NCI-H2196 treated with DMSO at 0.1 percent for 48 hours (cell line): ENCODE measurements around the gene SYCP2.

Source experiments
- DNase-seq: peaks from one replicate; lab custom pipeline; 2025; ENCODE audit not compliant: unreplicated experiment; lab: John Stamatoyannopoulos, UW

The SYCP2 gene

GRCh38 chr20:59823030-59823423, 110.4 kb downstream of the SYCP2 start:
- DNase-seq = no peak

DNA sequence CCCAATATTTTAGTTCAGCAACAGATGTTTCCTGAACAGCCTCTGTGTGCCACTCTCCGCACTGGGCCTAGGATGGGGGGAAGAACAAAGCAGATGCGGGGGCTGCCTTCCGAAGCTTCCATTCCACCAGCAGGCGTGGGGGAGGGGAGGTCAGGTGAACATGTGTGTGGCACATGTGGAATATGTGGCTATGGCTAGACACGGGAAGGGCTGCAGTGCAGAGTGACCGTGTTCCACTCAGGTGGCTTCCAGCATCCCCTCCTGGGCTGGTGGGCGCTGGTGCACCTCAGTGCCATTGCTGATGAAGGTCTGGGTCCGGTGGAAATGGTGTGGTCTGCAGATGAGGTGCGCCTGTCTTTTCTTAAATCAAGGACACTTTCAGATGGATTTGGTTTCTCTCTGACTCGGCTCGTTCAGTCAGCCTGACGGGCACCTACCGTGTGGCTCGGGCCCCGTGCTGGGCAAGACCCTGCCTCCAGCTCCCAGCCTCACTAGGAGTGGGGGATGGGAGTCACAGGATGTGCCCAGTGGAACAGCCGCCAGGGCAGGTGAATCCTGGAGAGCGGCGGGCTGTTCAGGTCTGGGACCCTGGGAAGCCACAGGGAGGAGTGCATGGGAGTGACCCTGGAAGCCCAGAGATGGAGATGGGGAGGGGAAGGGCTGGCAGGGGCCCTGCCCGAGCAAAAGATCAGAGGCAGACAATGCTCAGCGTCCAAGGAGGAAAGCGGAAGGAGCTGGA, 111.0 kb downstream of the SYCP2 start:
- no peak for DNase-seq

DNA sequence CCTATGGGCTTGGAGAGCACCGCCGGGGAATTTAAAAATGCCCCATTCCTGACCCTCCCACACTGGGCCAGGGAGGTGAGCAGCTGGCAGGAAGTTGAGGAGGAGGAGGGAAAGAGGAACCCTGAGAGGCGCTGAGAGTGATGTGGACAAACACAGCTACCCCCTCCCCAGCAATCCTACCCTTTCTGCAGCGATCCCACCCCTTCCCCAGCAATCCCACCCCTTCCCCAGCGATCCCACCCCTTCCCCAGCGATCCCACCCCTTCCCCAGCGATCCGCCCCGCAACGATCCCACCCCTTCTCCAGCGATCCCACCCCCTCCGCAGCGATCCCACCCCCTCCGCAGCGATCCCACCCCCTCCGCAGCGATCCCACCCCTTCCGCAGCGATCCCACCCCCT, 111.6 kb downstream of the SYCP2 start:
- DNase-seq = no peak

DNA sequence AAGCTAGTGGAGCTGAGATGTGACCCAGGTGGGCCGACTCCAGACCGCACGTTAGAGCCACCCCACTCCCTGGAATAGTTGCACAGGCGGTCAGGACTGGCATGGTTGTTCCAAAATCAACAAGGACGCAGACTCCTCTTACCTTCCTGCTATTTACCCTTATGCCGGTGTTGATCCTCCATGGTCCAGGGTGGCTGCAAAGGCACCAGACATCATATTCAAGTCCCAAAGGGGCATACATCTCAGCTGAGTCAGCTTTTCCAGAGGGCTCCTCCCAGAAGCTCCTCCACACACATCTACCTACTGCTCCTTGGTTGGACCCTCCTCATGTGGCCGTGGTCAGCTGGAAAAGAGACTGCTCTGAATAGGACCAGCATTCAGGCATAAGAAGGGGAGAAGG, 112.2 kb downstream of the SYCP2 start:
- DNase-seq = no peak

DNA sequence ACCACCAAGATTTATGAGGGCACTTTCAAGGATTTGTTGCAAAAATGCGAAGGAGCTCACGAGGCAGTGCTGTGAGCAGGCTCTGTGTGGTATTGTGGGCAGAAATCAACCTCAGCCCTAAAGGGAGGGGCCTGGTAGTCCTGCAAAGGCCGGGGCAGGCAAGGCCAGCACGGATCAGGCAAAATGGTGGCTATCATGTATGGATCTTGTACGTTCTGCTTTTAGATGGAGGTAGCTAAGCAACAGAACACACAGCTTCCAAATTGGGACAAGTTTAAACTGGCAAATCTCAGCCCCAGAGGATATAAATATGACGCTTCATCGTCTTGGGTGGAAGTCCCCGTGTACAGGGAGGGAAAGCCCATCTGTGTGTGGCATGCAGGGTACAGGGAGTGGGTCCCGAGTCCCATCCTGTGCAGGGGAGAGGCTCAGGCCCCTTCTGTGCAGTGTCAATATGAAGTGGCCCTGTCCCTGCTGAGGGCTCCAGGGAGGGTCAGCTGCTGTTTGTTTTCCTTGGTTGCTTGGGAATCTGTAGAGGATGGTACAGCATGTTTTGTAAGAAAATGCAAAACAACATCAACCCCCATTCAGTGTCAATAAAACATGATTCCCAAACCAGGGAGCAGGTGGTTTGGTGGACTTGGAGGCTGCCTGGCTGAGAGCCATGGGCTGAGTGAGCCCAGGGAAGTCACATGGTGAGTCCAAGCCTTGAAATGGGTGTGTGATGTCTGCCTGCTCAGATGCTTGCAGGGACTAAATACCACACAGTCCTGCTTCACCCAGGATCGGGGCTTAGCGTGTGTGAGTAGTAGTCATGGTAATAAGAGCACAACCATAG, 113.0 kb downstream of the SYCP2 start:
- DNase-seq = peak; percentile 72

DNA sequence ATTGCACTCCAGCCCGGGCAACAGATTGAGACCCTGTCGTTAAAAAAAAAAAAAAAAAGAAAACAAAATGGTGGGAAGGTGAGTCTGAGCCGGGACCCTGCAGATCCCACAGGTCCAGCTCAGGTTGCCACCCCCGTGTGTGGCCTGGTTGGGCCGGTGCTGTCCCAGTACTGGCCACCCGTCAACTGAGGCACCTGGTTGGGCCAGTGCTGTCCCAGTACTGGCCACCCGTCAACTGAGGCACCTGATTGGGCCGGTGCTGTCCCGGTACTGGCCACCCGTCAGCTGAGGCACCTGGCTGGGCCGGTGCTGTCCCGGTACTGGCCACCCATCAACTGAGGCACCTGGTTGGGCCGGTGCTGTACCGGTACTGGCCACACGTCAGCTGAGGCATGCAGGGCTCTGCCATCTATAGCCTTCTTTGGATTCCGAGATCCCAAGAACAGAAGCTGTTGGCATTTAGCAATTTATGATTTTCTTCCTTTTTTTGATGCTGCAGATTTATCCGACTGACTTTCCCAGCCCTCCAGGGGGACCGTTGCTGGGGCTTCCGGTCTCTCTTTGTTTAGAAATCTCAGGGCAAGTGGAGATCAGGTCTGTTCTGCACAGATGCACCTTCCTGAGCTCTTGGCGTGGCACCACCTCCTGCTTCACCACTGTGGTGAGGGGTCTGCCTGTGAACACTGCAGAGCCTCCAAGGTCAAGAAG, 113.8 kb downstream of the SYCP2 start:
- no peak for DNase-seq

- DNase-seq = no peak
These were observed 114.5 kb downstream of the SYCP2 start for GRCh38 chr20:59818911-59819310.

DNA sequence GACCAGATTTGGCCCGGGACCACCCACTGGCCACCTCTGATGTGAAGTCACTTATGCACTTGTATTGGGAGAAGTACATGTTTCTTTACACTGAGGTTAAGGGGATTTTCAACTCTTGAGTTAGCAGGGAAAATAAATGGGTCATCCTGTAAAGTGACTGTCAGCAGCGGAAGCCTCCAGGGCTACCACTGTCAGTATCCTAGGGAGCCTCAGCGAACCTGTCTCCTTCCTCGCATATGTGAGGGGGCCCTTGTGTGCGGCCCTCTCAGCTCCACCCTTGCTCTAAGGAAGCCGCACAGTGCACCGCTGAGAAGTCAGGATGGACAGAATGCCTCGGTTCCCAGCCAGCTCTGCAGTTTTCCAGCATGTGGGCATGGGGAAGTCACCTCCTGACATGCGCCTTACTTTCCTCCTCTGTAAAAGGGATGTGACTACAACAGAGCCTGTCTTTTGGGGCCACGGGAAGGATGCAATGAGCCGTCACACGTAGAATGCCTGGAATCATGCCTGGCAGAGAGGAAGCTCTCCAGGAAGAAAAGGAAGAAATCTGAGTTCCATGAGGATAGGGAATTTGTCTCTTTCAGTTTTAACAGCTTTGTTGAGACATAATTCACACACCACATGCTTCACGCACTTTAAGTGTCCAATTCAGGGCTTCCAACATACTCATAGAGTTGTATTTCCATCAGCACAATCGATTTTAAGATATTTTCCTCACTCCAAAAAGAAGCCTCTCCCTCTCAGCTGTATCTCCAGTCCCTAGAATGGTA, 115.4 kb downstream of the SYCP2 start:
- no peak for DNase-seq

DNA sequence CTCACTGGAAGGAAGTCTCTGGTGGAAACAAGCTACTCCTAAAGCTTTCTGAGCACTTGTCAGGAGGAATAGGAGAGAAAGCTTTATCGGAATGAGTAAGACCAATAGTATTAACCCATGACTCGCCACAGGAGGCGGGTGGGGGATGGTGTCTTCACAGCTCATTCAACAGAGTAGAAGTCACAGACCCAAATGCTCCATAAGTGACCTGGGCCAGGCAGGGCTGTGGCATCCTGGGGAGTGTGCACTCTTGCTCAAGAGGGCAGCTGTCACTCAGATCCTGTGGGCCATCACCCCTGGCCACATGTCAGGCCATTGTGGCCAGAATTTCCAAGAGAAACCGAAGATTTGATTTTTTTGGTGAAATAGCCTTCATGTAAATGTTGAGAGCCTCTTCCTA, 116.0 kb downstream of the SYCP2 start:
- DNase-seq = no peak

- DNase-seq = no peak
These were observed 117.2 kb downstream of the SYCP2 start for GRCh38 chr20:59816146-59816738.

- DNase-seq = no peak
These were observed 118.5 kb downstream of the SYCP2 start for GRCh38 chr20:59814840-59815340.

GRCh38 chr20:59813948-59814839, 119.2 kb downstream of the SYCP2 start:
- DNase-seq = no peak
